ENCODE data around the gene SNAPIN.
A peak's percentile ranks its signal among the peaks of the same experiment; 100 is the strongest.

Gene SNAPIN

DNA sequence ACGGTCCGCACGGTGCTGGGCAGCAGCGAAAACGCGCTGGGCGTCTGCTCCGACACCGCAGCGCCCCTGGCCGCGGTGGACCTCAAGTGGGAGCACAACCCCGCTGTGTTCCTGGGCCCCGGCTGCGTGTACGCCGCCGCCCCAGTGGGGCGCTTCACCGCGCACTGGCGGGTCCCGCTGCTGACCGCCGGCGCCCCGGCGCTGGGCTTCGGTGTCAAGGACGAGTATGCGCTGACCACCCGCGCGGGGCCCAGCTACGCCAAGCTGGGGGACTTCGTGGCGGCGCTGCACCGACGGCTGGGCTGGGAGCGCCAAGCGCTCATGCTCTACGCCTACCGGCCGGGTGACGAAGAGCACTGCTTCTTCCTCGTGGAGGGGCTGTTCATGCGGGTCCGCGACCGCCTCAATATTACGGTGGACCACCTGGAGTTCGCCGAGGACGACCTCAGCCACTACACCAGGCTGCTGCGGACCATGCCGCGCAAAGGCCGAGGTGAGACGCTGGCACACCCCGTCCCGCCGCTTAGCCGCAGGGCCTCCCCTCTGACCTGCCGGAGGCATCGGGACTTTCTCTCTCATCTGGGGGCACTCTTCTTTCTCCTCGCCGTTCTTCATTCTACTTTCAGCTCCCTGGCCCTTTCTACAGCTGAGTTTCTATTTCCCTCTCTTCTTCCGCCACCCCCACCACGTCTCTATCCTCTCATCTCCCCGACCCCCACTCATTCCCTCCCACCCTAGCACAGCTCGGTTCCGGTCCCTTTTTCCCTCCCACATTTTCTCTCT, 21.0 kb downstream of the SNAPIN start:
- no peaks in the 10 kb centered on the region for H4K20me1 ChIP-seq (ENCODE audit: insufficient read depth, low read length)
- H3K27me3 ChIP-seq (replicated peaks; ENCODE audit: insufficient read depth, low read length): peaks cover 57% of the 10 kb centered on the region
- no peaks in the 10 kb centered on the region for H3K79me2 ChIP-seq (ENCODE audit: low read length)
- H3K27ac ChIP-seq (ENCODE audit: low read length): no peak overlapping the region
- TF ChIP-seq, protein P1, sequence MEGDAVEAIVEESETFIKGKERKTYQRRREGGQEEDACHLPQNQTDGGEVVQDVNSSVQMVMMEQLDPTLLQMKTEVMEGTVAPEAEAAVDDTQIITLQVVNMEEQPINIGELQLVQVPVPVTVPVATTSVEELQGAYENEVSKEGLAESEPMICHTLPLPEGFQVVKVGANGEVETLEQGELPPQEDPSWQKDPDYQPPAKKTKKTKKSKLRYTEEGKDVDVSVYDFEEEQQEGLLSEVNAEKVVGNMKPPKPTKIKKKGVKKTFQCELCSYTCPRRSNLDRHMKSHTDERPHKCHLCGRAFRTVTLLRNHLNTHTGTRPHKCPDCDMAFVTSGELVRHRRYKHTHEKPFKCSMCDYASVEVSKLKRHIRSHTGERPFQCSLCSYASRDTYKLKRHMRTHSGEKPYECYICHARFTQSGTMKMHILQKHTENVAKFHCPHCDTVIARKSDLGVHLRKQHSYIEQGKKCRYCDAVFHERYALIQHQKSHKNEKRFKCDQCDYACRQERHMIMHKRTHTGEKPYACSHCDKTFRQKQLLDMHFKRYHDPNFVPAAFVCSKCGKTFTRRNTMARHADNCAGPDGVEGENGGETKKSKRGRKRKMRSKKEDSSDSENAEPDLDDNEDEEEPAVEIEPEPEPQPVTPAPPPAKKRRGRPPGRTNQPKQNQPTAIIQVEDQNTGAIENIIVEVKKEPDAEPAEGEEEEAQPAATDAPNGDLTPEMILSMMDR (IDR thresholded peaks at IDR 0.05; ENCODE audit: low read length): no peak; the same call in 1 of the 2 replicates
- TF ChIP-seq EZH2phosphoT487 (IDR thresholded peaks at IDR 0.05; ENCODE audit: low read length): peak; percentile 91; the same call in 1 of the 2 replicates
- peak; percentile 32 for TF ChIP-seq EZH2 (optimal IDR thresholded peaks at IDR 0.05; ENCODE audit: low read depth, low read length)
- peak overlapping the region; percentile 97 for H3K4me2 ChIP-seq (ENCODE audit: low read depth, low read length)
- H3K4me1 ChIP-seq (ENCODE audit: low read length): peaks cover 10% of the 10 kb centered on the region
- H3K9me3 ChIP-seq (replicated peaks; ENCODE audit: insufficient read depth, low read length): no peaks in the 10 kb centered on the region
- no peaks in the 10 kb centered on the region for H3K36me3 ChIP-seq (replicated peaks; ENCODE audit: insufficient read depth, low read length)
- no peak overlapping the region for H3K9ac ChIP-seq (ENCODE audit: low read length)
- DNase-seq: no peak
- H2AFZ ChIP-seq (ENCODE audit: low read length): peak overlapping the region; percentile 58
- H3F3A ChIP-seq (ENCODE audit: insufficient read depth, low read length): no peaks in the 10 kb centered on the region
- H3K4me3 ChIP-seq (ENCODE audit: low read length): peak overlapping the region; percentile 52
- H3K9me2 ChIP-seq (replicated peaks; ENCODE audit: insufficient read depth, low read length): no peaks in the 10 kb centered on the region

DNA sequence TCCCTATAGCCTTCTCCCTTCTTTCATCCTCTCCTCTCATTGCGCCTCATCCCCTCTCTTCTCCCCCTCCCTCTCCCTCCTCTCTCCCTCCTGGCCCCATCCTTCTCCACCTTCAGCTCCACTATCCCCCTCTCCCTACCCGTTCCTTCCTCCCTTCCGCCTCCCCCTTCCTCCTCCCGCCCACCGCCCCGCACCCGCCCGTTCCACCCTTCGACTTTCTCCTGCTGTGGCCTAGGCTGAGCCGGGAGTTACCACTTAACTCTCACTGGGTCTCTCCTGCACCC, 21.6 kb downstream of the SNAPIN start:
- H3K9ac ChIP-seq (ENCODE audit: low read length): no peak overlapping the region
- peak overlapping the region; percentile 97; the same call in 1 of the 2 replicates for H3K4me2 ChIP-seq (ENCODE audit: low read depth, low read length)
- H3K9me2 ChIP-seq (replicated peaks; ENCODE audit: insufficient read depth, low read length): no peaks in the 10 kb centered on the region
- H3K27me3 ChIP-seq (replicated peaks; ENCODE audit: insufficient read depth, low read length): peaks cover 62% of the 10 kb centered on the region
- H3K9me3 ChIP-seq (replicated peaks; ENCODE audit: insufficient read depth, low read length): no peaks in the 10 kb centered on the region
- no peaks in the 10 kb centered on the region for H4K20me1 ChIP-seq (ENCODE audit: insufficient read depth, low read length)
- H3K79me2 ChIP-seq (ENCODE audit: low read length): no peaks in the 10 kb centered on the region
- TF ChIP-seq EZH2phosphoT487 (IDR thresholded peaks at IDR 0.05; ENCODE audit: low read length): no peak
- TF ChIP-seq EZH2 (optimal IDR thresholded peaks at IDR 0.05; ENCODE audit: low read depth, low read length): no peak
- TF ChIP-seq, protein P1 (IDR thresholded peaks at IDR 0.05; ENCODE audit: low read length): no peak
- no peak overlapping the region for H2AFZ ChIP-seq (ENCODE audit: low read length)
- H3F3A ChIP-seq (ENCODE audit: insufficient read depth, low read length): no peaks in the 10 kb centered on the region
- peaks cover 10% of the 10 kb centered on the region for H3K4me1 ChIP-seq (ENCODE audit: low read length)
- H3K27ac ChIP-seq (ENCODE audit: low read length): no peak overlapping the region
- DNase-seq: no peak
- H3K36me3 ChIP-seq (replicated peaks; ENCODE audit: insufficient read depth, low read length): no peaks in the 10 kb centered on the region
- no peak overlapping the region; the same call in 1 of the 2 replicates for H3K4me3 ChIP-seq (ENCODE audit: low read length)

DNA sequence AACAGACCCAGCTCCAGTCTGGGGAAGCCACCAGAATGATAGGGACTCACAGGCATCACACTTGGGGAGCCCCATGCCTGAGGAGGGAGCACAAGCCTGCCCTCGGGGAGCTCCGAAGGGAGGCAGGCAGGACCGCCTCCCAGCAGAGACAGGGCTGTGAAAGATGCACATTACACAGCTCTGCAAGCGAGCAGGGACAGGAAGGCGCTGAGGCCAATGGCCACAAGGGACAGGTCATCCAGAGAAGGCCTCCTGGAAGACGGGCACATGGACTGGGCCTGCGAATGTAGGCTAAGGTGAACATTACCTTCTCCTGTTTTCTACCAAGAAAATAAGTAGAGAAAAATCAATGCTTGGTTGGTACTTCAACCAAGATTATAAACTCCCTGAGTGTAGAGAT, 24.2 kb downstream of the SNAPIN start:
- no peak overlapping the region for H3K4me3 ChIP-seq (ENCODE audit: low read length)
- H3K36me3 ChIP-seq (replicated peaks; ENCODE audit: insufficient read depth, low read length): no peaks in the 10 kb centered on the region
- TF ChIP-seq EZH2 (optimal IDR thresholded peaks at IDR 0.05; ENCODE audit: low read depth, low read length) (no peak), EZH2phosphoT487 (IDR thresholded peaks at IDR 0.05; ENCODE audit: low read length) (no peak)
- TF ChIP-seq, protein P1 (IDR thresholded peaks at IDR 0.05; ENCODE audit: low read length): no peak
- no peaks in the 10 kb centered on the region for H3F3A ChIP-seq (ENCODE audit: insufficient read depth, low read length)
- H2AFZ ChIP-seq (ENCODE audit: low read length): no peak overlapping the region
- no peaks in the 10 kb centered on the region for H3K9me2 ChIP-seq (replicated peaks; ENCODE audit: insufficient read depth, low read length)
- no peak overlapping the region for H3K9ac ChIP-seq (ENCODE audit: low read length)
- H3K4me1 ChIP-seq (ENCODE audit: low read length): peaks cover 10% of the 10 kb centered on the region
- H3K79me2 ChIP-seq (ENCODE audit: low read length): no peaks in the 10 kb centered on the region
- no peaks in the 10 kb centered on the region for H3K9me3 ChIP-seq (replicated peaks; ENCODE audit: insufficient read depth, low read length)
- no peaks in the 10 kb centered on the region for H4K20me1 ChIP-seq (ENCODE audit: insufficient read depth, low read length)
- no peak overlapping the region for H3K4me2 ChIP-seq (ENCODE audit: low read depth, low read length)
- no peak for DNase-seq
- no peak overlapping the region for H3K27ac ChIP-seq (ENCODE audit: low read length)
- H3K27me3 ChIP-seq (replicated peaks; ENCODE audit: insufficient read depth, low read length): peaks cover 69% of the 10 kb centered on the region

Data from MM.1S (cell line).